22Rv1 (cell line): Measurements from ENCODE around the gene THRB.

Source experiments
- H3K27ac ChIP-seq: fragments of 450-650 bp; 2 replicates; pipeline ENCODE4 v1.5.1; 2017
- ZFX ChIP-seq: fragments of 450-650 bp; IDR thresholded peaks from 2 replicates; pipeline ENCODE4 v1.6.1; 2017; ENCODE audit warnings: antibody characterized with exemption, borderline replicate concordance
- TF ChIP-seq, protein P1 (sequence below): fragments of 450-650 bp; IDR thresholded peaks from 2 replicates; pipeline ENCODE4 v1.5.1; 2017; ENCODE audit warnings: mild to moderate bottlenecking

Gene THRB

DNA sequence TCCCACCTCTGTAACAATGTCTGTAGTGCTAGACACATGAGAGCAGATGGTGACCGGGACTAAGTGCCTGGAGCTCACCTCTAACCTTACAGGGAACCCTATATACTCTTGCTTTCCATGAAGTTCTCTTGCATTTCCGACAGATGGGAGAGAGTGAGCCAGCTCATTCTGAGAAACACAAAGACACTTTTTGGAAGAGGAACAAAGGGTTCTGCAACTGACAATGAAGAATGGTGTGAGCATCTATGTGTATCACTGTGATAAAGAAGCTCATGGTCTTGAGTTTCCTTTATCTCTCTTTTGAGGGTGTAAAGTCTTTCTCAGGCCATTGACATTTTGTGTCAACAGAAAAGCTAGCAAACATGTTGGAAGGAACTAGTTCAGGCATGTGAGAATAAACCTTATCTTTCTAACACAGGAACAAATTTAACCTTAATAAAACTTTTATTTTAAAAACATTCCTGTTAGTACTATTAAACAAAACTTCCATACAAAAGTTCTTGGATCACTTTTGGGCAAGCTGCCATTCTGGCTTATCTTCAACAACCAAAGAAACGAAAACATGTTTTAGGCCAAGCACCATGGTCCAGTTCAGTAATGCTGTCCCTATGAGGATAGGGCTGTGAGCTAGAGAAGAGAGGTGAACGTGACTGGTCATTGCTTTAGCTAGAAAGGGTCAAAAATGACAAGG is 142.7 kb downstream of the THRB start:
- no peak overlapping the region for H3K27ac ChIP-seq
- TF ChIP-seq ZFX: no peak
- TF ChIP-seq, protein P1, sequence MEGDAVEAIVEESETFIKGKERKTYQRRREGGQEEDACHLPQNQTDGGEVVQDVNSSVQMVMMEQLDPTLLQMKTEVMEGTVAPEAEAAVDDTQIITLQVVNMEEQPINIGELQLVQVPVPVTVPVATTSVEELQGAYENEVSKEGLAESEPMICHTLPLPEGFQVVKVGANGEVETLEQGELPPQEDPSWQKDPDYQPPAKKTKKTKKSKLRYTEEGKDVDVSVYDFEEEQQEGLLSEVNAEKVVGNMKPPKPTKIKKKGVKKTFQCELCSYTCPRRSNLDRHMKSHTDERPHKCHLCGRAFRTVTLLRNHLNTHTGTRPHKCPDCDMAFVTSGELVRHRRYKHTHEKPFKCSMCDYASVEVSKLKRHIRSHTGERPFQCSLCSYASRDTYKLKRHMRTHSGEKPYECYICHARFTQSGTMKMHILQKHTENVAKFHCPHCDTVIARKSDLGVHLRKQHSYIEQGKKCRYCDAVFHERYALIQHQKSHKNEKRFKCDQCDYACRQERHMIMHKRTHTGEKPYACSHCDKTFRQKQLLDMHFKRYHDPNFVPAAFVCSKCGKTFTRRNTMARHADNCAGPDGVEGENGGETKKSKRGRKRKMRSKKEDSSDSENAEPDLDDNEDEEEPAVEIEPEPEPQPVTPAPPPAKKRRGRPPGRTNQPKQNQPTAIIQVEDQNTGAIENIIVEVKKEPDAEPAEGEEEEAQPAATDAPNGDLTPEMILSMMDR: no peak

DNA sequence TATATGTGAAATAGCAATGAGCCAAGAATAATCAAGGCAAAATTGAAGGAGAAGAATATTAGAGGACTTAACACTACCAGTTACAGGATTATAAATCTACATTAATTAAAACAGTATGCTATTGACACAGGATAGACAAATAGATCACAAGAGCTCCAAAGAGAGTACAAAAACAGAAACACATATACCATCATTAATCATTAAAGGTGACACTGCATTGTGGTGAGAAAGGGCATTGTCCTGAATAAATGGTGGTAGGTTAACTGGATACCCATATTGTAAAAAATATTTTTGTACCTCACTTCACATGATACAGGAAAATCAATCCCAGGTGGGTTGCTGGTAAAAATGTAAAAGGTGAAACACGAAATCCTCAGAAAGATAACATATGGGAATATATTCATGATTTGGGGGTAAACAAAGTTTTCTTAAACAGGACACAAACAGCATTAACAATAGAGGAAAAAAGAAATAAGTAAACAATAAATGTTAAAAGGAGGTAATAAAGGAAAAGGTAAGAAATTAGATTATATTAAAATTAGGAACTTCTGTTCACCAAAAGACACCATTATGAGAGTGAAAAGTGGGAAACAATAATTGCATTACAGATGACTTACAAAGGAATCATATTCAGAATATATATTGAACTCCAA is 145.2 kb downstream of the THRB start:
- TF ChIP-seq, protein P1: no peak
- no peak overlapping the region for H3K27ac ChIP-seq

DNA sequence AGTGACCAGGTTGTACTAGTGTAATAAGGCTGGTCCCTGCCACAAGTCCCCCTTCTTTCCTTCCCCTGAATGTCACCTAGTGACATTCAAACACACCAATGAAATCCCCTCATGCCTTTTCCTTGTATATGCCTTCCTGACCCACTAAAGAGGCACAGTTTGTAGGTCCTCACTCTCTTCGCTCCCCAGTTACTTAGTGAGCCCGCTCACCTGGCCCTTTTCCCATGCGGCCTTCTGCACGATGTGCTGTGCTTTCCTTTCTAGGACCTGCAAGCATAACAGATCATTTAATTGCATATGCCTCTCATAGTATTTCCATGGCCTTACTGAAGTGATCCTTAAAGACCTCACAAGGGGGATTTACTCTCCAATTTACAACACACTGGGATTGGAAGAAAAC is 146.3 kb downstream of the THRB start:
- TF ChIP-seq, protein P1: no peak
- TF ChIP-seq ZFX: no peak
- no peak overlapping the region for H3K27ac ChIP-seq

DNA sequence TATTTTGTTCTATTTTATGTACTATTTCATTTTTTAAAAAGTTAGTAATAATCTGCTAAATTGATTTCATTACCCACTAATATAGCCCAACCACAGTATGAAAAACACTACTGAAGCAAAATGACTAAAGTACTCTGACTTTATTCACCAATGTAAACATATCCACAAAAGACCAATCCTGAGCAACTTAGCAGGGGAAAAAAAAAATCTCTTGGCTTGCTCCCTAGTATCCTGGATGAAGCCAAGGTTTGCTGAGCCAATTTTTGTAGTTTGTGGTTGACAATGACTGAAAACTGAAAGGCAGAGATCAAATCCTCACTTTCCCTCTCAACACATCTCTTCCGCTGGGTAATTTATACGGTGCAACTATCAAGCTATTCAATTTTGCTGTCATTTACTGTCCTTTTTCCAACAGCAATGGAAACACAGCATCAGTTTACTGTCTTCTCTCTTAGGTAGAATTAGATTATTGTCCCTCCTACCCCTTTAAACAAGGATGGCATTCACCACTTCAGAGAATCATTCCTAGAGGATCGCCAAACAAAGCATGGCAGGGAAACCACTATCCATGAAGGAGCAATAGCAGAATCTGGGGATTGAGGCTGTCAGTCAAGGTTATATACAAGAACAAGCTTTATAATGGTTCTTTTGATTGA is 149.7 kb downstream of the THRB start:
- no peak for TF ChIP-seq ZFX
- TF ChIP-seq, protein P1: no peak

DNA sequence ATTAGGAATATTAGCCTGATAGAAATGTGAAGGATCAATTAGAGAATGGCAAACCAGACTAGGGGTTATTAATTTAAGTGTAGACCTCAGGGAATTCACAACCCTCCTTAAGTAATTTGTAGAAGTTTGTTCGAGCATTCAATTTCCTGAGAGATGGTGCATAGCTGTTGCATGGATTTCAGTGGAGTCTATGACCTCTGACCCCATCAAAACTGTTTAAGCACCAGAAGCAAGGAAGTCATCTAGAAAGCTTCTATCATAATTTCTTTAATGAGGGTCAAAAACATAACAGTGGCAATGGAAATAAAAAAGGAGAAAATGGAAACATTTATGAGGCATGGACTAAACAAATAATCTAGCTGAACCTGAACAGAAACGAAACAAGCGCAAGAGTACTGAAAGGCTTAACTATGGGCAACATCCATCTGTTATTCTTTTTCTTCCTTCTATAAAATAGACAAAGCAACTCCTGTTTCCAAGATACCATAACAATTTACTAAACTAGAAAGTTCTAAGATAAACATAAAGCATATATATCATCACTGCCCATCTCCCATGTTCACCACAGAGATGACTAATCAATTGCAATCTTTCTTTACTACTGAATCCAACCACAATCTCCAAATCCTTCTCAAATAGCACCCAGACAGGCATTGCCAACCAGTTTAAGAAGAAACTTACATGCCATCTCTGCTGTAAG is 151.4 kb downstream of the THRB start:
- TF ChIP-seq ZFX: no peak
- H3K27ac ChIP-seq: no peak overlapping the region

More for the DNA sequence above, 149.7 kb downstream of the THRB start:
- H3K27ac ChIP-seq: no peak overlapping the region

- no peak for TF ChIP-seq ZFX
- TF ChIP-seq, protein P1: no peak
- no peak overlapping the region for H3K27ac ChIP-seq
Observed at GRCh38 chr3:24342275-24342674, 152.4 kb downstream of the THRB start.

DNA sequence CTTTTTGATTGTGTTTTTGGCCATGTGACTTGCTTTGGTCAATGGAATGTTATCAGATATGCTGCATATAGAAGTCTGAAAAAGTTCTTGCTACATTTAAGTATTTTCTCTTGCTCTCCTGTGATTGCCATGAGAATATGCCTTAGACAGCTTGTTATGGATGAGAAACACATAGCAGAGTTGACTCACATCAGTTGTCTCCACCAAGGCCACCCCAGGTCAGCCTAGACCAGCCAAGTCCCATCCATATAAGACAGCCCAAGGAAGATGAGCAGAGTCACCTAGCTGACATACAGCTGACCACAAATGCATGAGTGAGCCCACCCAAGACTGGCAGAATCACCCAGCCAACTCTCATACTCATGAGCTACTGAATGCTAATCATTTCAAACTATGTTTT is 153.0 kb downstream of the THRB start:
- TF ChIP-seq, protein P1: no peak
- no peak overlapping the region for H3K27ac ChIP-seq
